GM18867 (cell line): ENCODE measurements around the gene TULP4.
"Not testable (repeated sequence)": the region's sequence is repeated elsewhere in the genome, so short reads cannot be mapped to it uniquely, and the experiment has no call there.

ENCODE experiments used
- ATAC-seq: cut with Tn5 transposase; IDR thresholded peaks from one replicate; pipeline ENCODE4 v1.9.1; 2021; ENCODE audit warnings: mild to moderate bottlenecking, moderate library complexity; ENCODE audit not compliant: unreplicated experiment

The TULP4 gene

GRCh38 chr6:158295976-158296853 is 16.1 kb upstream of the TULP4 start:
- ATAC-seq, result not testable (repeated sequence)

DNA sequence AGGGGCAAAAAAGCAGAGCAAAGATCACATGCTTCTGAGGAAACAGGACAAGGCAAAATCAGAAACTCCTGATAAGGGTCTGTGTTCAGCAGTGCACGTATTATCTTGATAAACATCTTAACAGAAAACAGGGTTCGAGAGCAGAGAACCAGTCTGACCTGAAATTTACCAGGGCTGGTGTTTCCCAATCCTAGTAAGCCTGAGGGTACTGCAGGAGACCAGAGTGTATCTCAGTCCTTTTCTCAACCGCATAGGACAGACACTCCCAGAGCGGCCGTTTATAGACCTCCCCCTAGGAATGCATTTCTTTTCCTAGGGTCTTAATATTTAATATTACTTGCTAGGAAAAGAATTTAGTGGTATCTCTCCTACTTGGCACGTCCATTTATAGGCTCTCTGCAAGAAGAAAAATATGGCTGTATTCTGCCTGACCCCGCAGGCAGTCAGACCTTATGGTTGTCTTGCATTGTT is 15.4 kb upstream of the TULP4 start:
- not testable (repeated sequence) for ATAC-seq

DNA sequence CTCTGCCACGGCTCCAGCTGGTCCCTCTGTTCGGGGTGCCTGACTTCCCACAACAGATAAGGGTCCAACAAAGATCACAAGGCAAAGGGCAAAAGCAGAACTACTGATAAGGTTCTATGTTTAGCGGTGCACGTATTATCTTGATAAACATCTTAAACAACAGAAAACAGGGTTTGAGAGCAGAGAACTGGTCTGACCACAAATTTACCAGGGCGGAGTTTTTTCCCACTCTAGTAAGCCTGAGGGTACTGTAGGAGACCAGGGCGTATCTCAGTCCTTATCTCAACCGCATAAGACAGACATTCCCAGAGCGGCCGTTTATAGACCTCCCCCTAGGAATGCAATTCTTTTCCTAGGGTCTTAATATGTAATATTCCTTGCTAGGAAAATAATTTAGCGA is 14.6 kb upstream of the TULP4 start:
- ATAC-seq, result not testable (repeated sequence)

GRCh38 chr6:158300306-158301143 is 11.7 kb upstream of the TULP4 start:
- not testable (repeated sequence) for ATAC-seq

DNA sequence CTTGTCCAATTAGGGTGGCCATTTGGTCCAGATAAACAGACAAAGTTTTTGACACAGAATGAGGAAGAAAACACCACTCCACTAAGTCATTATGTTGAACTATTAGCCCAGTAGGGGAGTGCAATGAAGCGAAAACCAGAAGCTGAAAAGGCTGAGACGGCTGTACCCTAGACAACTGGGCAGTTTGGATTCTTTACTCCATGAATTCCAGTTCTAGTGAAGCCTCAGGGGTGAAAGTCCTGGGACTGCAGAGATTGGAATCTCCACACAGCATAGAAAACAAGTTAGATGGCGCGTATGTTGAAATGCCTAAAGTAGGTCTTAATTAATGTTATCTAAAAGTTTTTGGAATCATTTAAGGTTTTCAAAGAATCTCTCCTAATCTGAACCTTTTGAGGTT is 10.7 kb upstream of the TULP4 start:
- ATAC-seq, result not testable (repeated sequence)

DNA sequence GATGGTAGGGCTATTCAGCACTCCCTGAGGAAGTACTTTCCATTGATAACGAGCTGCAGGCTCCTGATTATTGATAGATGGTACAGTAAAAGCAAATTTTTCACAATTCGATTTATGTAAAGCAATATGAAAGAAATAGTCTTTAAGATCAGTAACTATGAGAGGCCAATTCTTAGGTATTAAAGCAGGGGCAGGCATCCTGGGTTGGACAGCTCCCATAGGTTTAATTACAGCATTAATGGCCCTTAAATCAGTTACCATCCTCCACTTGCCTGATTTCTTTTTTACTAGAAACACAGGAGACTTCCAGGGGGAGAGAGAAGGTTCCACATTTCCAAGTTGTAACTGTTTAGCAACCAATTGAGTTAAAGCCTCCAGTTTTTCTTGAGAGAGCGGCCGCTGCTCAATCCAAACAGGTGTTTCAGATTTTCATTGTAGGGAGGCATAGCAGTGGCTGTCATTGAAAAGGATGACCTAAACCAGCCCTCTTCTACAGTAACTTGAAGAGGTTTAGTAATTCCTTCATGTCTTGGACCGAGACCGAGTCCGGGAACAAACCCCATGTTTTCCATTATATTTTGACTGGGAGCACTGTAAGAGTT is 10.0 kb upstream of the TULP4 start:
- ATAC-seq, result not testable (repeated sequence)

DNA sequence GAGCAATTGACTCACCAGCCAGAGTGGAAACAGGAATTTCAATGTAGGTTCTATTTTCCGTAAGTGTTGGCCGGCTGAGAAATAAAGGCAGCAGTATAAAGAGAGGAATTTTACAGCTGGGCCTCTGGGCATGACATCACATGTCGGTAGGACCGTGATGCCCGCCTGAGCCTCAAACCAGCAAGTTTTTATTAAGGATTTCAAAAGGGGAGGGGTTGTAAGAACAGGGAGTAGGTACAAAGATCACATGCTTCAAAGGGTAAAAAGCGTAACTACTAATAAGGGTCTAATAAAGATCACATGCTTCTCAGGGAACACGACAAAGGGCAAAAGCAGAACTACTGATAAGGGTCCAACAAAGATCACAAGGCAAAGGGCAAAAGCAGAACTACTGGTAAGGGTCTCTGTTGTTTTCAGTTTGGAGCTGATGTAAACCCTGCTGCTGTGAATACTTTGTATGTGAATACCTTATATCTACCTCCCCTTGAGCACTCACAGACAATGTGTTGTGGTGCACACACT is 9.0 kb upstream of the TULP4 start:
- ATAC-seq, result no peak

DNA sequence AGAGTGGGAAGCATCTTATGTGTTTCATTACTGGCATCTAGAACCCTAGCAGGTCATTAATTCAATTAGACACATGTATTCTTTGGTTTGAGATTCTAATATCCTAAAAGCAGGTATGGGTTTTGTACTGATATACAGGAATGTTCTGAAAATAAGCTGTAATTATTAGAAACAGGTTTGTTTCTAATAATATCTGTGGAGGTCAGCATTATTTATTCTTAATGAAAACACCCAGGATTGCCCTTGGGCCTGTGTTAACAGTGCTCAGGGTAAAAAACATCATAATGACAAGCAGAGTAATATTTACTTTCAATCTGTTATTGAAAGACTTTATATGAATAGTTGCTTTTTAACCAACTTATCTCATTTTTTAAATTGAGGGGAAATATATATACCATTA is 8.0 kb upstream of the TULP4 start:
- ATAC-seq, result no peak

GRCh38 chr6:158309814-158310213 is 2.5 kb upstream of the TULP4 start:
- no peak for ATAC-seq

- no peak for ATAC-seq
Observed at GRCh38 chr6:158311193-158311592, 1.1 kb upstream of the TULP4 start.

- no peak for ATAC-seq
Observed at GRCh38 chr6:158311626-158312025, 639 bp upstream of the TULP4 start.

GRCh38 chr6:158312672-158313397 is 570 bp downstream of the TULP4 start:
- no peak for ATAC-seq

GRCh38 chr6:158313989-158314388 is 1.7 kb downstream of the TULP4 start:
- ATAC-seq, result no peak

DNA sequence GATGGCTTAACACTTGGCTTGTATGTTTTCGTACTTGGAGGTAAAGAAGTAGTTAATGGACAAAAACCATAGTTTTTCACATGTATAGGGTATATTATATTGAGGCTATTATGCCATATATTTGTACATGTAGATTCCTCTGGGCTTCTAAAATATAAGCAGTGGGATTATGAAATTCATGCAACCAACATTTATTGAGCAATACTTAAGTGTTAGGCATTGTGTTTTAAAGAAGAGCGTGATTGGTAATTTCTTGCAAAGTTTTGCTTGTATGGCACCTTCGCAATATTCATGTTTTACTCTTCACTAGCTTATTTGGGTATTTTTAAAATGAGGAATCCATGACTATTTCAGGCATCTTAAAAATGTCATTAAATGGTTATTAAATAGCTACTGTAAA is 2.5 kb downstream of the TULP4 start:
- no peak for ATAC-seq

DNA sequence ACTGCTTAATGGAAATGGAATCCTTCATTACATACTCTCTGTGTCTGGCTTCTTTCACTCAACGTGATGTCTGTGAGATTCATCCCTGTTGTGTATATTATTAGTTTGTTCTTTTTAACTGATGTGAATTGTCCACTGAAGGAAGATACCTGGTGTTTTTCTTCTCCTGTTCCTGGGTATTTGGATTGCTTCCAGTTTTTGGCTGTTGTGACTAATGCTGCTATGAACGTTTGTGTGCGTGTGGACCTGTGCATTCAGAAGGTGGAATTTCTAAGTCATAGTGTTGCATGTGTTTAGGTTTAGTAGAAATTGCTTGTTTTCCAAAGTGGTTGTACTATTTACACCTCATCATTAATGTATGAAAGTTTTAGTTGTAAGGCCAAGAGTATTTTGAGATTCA is 3.8 kb downstream of the TULP4 start:
- ATAC-seq, result no peak

- ATAC-seq, result no peak
Observed at GRCh38 chr6:158321960-158322359, 9.7 kb downstream of the TULP4 start.

DNA sequence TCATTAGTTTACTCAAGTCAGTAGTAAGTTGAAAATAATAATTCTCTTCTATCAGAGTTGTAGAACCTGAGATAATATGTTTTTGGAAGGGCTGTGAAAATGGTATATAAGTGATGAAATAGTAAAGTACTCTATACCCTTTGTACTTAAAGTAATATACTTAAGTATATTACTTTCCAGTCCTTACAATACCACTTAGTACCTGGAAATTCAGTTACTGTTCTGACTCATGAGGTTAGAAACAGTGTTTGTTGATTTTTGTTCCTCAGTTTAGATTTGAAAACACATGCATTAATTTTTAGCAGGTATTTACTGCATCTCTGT is 10.1 kb downstream of the TULP4 start:
- ATAC-seq, result no peak

DNA sequence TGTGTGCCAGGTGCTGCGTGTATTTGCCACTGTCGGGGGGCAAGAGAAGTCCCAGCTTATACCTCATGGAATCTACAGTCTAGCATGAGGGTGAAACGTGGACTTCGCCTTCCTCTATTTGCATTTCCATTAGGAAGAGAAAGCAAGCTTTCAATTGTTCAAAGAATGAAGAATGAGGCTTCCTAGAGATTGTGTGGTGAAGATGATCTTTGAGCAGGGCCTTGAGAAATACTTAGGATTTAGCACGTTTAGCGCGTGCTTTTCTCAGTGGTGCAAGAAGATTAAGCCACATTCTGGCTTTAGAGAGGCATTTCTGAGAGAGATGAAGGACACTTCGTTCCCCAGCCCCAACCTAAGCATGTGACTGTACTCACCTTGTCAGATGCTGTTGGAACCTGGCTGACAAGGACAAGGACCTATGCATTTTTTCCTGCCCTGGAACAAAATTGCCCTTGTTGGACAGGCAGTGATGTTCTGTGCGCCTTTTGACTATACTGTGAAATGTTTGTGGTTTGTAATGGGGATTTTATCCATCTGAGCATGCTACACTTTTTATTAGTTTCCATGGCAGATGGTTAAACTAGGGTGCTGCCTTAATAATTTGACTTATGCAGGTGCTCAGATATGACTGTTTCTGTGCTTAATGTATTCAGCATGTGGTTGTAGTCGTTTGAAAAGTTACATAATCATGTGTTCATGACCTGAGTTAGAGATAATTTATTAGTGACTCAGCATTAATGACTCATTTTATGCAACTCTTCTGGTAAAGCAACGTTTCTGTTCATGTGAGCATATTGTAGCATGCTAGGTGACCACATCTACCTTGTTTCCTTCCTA is 10.7 kb downstream of the TULP4 start:
- peak; percentile 65 for ATAC-seq

DNA sequence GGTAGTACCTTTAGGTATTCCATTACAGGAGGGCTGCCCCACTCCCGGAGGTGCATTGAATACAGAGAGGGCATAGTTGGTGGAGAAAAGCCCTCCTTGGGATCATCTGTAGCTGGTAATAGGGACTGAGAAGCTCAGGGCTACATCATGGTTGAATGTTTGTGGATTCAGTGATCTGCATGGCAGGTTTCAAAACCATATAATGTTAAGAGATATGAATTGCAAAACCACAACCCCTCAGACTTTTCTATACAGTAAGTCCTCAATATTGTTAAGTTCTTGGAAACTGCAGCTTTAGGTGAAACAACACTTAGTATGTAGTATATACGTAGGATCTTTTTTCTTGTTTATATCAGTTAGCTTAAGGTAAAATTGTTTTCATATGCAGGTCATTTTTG is 11.3 kb downstream of the TULP4 start:
- peak; percentile 38 for ATAC-seq

DNA sequence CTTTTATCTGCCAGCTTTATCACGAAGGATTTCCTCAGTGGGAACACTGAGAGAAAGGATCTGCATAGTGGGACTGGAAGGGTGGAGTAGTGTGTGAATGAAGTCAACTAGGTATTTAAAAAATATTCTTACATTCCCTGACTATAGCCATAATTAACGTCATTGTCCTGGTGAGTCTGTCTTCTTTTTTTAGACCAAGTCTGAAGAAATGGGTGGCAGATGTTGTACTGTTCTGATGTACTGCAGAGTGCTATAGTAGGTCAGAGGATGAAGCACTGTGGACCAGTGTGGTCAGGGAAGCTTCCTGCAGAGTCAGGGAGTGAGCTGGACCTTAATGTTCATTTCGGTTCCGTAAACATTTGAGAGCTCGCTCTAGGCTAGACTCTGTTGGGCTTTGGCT is 11.9 kb downstream of the TULP4 start:
- no peak for ATAC-seq
